Osteocyte (in vitro differentiated cells): ENCODE measurements around the gene OR2AT4. TPM values are rescaled to one million over a fixed set of nuclear protein-coding genes. Genes with fewer than 3 reads are reported as not detected.
"Not testable (repeated sequence)": the region's sequence is repeated elsewhere in the genome, so short reads cannot be mapped to it uniquely, and the experiment has no call there.

Experiments
- DNase-seq: peaks from one replicate; pipeline ENCODE4 v3.0.0; 2021; ENCODE audit warnings: mixed read lengths; ENCODE audit not compliant: unreplicated experiment; ENCODE audit errors: extremely low spot score
- H3K27ac Mint-ChIP-seq: one replicate; pipeline ENCODE4 v1.8.0; 2021; ENCODE audit warnings: mild to moderate bottlenecking, mixed read lengths; ENCODE audit not compliant: unreplicated experiment
- H3K27me3 Mint-ChIP-seq: one replicate; pipeline ENCODE4 v1.8.0; 2021; ENCODE audit warnings: mixed read lengths; ENCODE audit not compliant: unreplicated experiment
- H3K36me3 Mint-ChIP-seq: one replicate; pipeline ENCODE4 v1.8.0; 2021; ENCODE audit warnings: mixed read lengths; ENCODE audit not compliant: unreplicated experiment
- H3K4me1 Mint-ChIP-seq: one replicate; pipeline ENCODE4 v1.8.0; 2021; ENCODE audit warnings: mixed read lengths; ENCODE audit not compliant: unreplicated experiment
- H3K4me3 Mint-ChIP-seq: one replicate; pipeline ENCODE4 v1.8.0; 2021; ENCODE audit warnings: mild to moderate bottlenecking, moderate library complexity, mixed read lengths; ENCODE audit not compliant: unreplicated experiment
- H3K9me3 Mint-ChIP-seq: one replicate; pipeline ENCODE4 v1.8.0; 2021; ENCODE audit warnings: mixed read lengths; ENCODE audit not compliant: unreplicated experiment
- total RNA-seq: library from RNA; stranded (reverse); gene quantifications from 2 replicates; pipeline ENCODE4 v1.2.1, GENCODE V29; 2021
- TF ChIP-seq, protein P1 (sequence below): fragments of 200-600 bp; sonication (generic); IDR thresholded peaks from 2 replicates; pipeline ENCODE4 v1.5.0; 2021; ENCODE audit warnings: antibody characterized with exemption, mild to moderate bottlenecking, moderate library complexity

OR2AT4 gene
- total RNA-seq, 1 donor from 2014 or later: not detected

- no peaks in the 10 kb centered on the region for H3K4me1 Mint-ChIP-seq
- H3K4me3 Mint-ChIP-seq: no peak overlapping the region
- no peak overlapping the region for H3K27ac Mint-ChIP-seq
- peaks cover 51% of the 10 kb centered on the region for H3K27me3 Mint-ChIP-seq
- TF ChIP-seq, protein P1, sequence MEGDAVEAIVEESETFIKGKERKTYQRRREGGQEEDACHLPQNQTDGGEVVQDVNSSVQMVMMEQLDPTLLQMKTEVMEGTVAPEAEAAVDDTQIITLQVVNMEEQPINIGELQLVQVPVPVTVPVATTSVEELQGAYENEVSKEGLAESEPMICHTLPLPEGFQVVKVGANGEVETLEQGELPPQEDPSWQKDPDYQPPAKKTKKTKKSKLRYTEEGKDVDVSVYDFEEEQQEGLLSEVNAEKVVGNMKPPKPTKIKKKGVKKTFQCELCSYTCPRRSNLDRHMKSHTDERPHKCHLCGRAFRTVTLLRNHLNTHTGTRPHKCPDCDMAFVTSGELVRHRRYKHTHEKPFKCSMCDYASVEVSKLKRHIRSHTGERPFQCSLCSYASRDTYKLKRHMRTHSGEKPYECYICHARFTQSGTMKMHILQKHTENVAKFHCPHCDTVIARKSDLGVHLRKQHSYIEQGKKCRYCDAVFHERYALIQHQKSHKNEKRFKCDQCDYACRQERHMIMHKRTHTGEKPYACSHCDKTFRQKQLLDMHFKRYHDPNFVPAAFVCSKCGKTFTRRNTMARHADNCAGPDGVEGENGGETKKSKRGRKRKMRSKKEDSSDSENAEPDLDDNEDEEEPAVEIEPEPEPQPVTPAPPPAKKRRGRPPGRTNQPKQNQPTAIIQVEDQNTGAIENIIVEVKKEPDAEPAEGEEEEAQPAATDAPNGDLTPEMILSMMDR: no peak
- no peak for DNase-seq
- H3K36me3 Mint-ChIP-seq: no peaks in the 10 kb centered on the region
- H3K9me3 Mint-ChIP-seq: peaks cover 17% of the 10 kb centered on the region
Observed at GRCh38 chr11:75055511-75055910, 41.2 kb downstream of the OR2AT4 start.

DNA sequence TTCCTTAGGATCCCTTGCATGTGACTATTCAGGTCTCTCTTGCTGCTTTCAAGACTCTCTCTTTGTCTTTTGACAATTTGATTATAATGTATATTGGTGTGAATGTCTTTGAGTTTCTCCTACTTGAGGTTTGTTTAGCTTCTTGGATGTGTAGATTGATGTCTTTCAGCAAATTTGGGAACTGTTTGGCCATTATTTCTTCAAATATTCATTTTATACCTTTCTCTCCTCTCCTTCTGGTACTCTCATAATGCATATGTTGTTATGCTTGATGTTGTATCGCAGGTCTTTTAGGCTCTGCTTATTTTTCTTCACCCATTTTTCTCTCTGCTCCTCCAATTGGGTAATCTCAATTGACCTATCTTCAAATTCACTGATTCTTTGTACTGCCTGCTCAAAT lies 44.2 kb downstream of the OR2AT4 start:
- no peak overlapping the region for H3K4me3 Mint-ChIP-seq
- TF ChIP-seq, protein P1: no peak

GRCh38 chr11:75051043-75051442 lies 45.6 kb downstream of the OR2AT4 start:
- peak; percentile 63 for DNase-seq
- H3K9me3 Mint-ChIP-seq: peaks cover 17% of the 10 kb centered on the region
- no peak overlapping the region for H3K27ac Mint-ChIP-seq
- no peaks in the 10 kb centered on the region for H3K36me3 Mint-ChIP-seq
- TF ChIP-seq, protein P1: no peak
- peaks cover 27% of the 10 kb centered on the region for H3K27me3 Mint-ChIP-seq
- no peak overlapping the region for H3K4me3 Mint-ChIP-seq
- H3K4me1 Mint-ChIP-seq: peaks cover 7% of the 10 kb centered on the region

More for the DNA sequence above, 44.2 kb downstream of the OR2AT4 start:
- H3K36me3 Mint-ChIP-seq: no peaks in the 10 kb centered on the region
- H3K9me3 Mint-ChIP-seq: peaks cover 17% of the 10 kb centered on the region
- DNase-seq: no peak
- peaks cover 2% of the 10 kb centered on the region for H3K4me1 Mint-ChIP-seq
- H3K27ac Mint-ChIP-seq: no peak overlapping the region
- peaks cover 33% of the 10 kb centered on the region for H3K27me3 Mint-ChIP-seq

DNA sequence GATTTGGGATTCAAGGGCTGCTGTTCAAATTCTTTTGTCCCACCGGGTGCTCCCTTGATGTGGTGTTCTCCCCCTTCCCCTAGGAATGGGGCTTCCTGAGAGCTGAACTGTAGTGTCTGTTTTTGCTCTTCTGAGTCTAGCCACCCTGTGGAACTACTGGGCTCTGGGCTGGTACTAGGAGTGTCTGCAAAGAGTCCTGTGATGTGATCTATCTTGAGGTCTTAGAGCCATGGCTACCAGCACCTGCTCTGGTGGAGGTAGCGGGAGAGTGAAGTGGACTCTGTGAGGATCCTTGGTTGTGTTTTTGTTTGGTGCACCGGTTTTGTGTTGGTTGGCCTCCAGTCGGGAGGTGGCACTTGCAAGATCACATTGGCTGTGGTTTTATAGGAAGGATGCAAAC lies 46.2 kb downstream of the OR2AT4 start:
- TF ChIP-seq, protein P1: no peak
- H3K4me3 Mint-ChIP-seq: no peak overlapping the region
- peak; percentile 30 for DNase-seq
- H3K36me3 Mint-ChIP-seq: no peaks in the 10 kb centered on the region
- H3K27me3 Mint-ChIP-seq: peaks cover 27% of the 10 kb centered on the region
- peaks cover 7% of the 10 kb centered on the region for H3K4me1 Mint-ChIP-seq
- H3K27ac Mint-ChIP-seq: no peak overlapping the region
- peaks cover 17% of the 10 kb centered on the region for H3K9me3 Mint-ChIP-seq

- H3K27ac Mint-ChIP-seq, H3K36me3 Mint-ChIP-seq, H3K4me3 Mint-ChIP-seq, H3K4me1 Mint-ChIP-seq: not testable (repeated sequence)
- Mint-ChIP-seq H3K9me3 (peaks cover 17% of the 10 kb centered on the region), H3K27me3 (peaks cover 26% of the 10 kb centered on the region)
- peak; percentile 19 for DNase-seq
Observed at GRCh38 chr11:75049501-75050266, 47.0 kb downstream of the OR2AT4 start.
